Small intestine (tissue), 7 donors: ENCODE results near the gene BMP8A. TPM values are rescaled to one million over a fixed set of nuclear protein-coding genes. Genes with fewer than 3 reads are reported as not detected.
"Not testable (repeated sequence)": the region's sequence is repeated elsewhere in the genome, so short reads cannot be mapped to it uniquely, and the experiment has no call there.

Source experiments
- DNase-seq, 2 donors: peaks; one replicate each; pipeline versions ENCODE4 v3.0.0 to v3.0.0-alpha.2; 2013
- FAIRE-seq: peaks from 2 replicates; lab custom pipeline; 2012; peaks lifted over from hg19 to GRCh38; lab: Jason Lieb, UNC
- H3K27ac ChIP-seq, 3 donors: one replicate each; pipeline ENCODE4 v1.5.1; 2013; ENCODE audit warnings: low read length in 2 of 3, mild to moderate bottlenecking in 2 of 3, control low read depth in 1 of 3, inconsistent platforms in 1 of 3, low read depth in 1 of 3, moderate library complexity in 1 of 3
- H3K27me3 ChIP-seq, 3 donors: one replicate each; pipeline ENCODE4 v1.6.1; 2013; ENCODE audit warnings: low read length in 3 of 3, inconsistent platforms in 1 of 3; ENCODE audit not compliant: control insufficient read depth in 3 of 3, insufficient read depth in 3 of 3
- H3K36me3 ChIP-seq, 3 donors: one replicate each; pipeline ENCODE4 v1.6.1; 2013; ENCODE audit warnings: low read length in 3 of 3, inconsistent platforms in 1 of 3, low read depth in 1 of 3, mild to moderate bottlenecking in 1 of 3, moderate library complexity in 1 of 3; ENCODE audit not compliant: control insufficient read depth in 3 of 3, insufficient read depth in 2 of 3
- H3K4me1 ChIP-seq, 3 donors: one replicate each; pipeline ENCODE4 v1.6.1; 2013; ENCODE audit warnings: low read length in 2 of 3, inconsistent platforms in 1 of 3, low read depth in 1 of 3, mild to moderate bottlenecking in 1 of 3, moderate library complexity in 1 of 3; ENCODE audit not compliant: control insufficient read depth in 3 of 3, insufficient read depth in 2 of 3
- H3K4me3 ChIP-seq, 3 donors: one replicate each; pipeline ENCODE4 v1.5.1; 2013; ENCODE audit warnings: low read length in 3 of 3, control low read depth in 1 of 3, inconsistent platforms in 1 of 3, low read depth in 1 of 3, mild to moderate bottlenecking in 1 of 3, moderate library complexity in 1 of 3
- H3K9me3 ChIP-seq, 2 donors: one replicate each; pipeline ENCODE4 v1.6.1; 2013; ENCODE audit warnings: low read depth in 1 of 2, low read length in 1 of 2; ENCODE audit not compliant: control insufficient read depth in 2 of 2, insufficient read depth in 1 of 2
- WGBS, 3 donors: extraction: QIAGEN DNeasy Blood & Tissue Kit; methylation state at CpG; one replicate each; pipeline ENCODE4 v1.1.7; 2013; 5-methylcytosine and 5-hydroxymethylcytosine counted together
- polyA plus RNA-seq, 4 donors: library from polyadenylated mRNA; stranded (reverse) in 3 of 4; unstranded in 1 of 4; fragments of 200-250 nt in 3 of 4; fragments of 120-200 nt in 1 of 4; gene quantifications; one replicate each; pipeline versions ENCODE4 v1.2.1 to v1.2.3, GENCODE V29; 2013
- donor health status: healthy with polysubstance abuse.
- donor health status: control.
- donor health status: control.
- donor health status: Bipolar disorder and iron deficiency.
- donor health status: healthy.

Gene BMP8A
- polyA plus RNA-seq, 4 donors = 0.37 to 0.66 (median 0.45) TPM; not detected in 1

DNA sequence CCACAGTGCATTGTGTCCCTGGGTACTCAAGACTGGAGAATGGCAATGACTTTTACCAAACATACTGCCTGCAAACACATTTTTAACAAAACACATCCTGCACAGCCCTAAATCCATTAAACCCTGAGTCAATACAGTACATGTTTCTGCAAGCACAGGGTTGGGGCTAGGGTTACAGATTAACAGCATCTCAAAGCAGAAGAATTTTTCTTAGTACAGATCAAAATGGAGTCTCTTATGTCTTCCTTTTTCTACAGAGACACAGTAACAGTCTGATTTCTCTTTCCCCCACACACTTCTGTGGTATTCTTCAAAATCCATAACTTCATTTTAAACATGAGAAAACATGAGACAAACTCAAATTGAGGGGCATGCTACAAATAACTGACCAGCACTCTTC is 13.9 kb downstream of the BMP8A start:
- H3K4me1 ChIP-seq = no peaks in the 10 kb centered on the region
- H3K27ac ChIP-seq = no peak overlapping the region
- no peak overlapping the region for H3K4me3 ChIP-seq
- no peak for FAIRE-seq
- no peaks in the 10 kb centered on the region for H3K36me3 ChIP-seq
- no peak for DNase-seq
- H3K27me3 ChIP-seq = no peaks in the 10 kb centered on the region
- peaks cover 0 to 3% of the 10 kb centered on the region in 2 donors for H3K9me3 ChIP-seq

DNA sequence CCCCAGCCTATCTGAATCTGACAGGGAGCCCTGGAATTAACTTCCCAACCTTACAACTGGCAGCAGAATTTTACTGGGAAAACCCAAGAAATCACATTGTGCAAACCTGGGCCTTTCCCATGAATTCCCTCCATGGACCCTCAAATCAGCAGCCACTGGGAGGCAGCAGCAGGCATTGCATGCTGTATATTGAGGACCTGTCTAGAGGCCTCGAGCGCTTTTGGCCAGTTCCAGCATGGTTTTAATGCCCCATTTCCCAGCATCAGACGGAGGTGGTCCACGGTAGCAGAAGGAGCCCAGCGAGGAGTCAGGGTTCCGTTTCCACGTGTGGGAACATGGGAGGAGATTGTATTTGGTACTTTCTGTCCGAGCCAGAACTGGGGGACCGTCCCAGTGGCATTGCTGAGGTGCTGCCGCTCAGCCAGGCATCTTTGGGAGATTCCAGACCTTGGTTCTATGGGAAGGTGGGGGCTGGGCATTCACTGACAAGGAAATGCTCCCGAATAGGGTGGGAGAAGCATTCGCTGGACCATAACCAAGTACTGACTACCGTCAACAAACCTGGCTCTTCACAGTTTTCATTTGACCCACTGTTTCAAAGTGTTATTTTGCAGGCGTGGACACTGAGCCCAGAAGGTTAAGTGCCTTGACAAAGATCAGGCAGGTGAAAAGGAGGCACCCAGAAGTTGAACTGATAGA is 15.9 kb downstream of the BMP8A start:
- DNase-seq (no peak), FAIRE-seq (no peak)
- peaks cover 0 to 2% of the 10 kb centered on the region in 2 donors for H3K9me3 ChIP-seq
- no peak overlapping the region for H3K27ac ChIP-seq
- no peak overlapping the region for H3K4me3 ChIP-seq
- WGBS, 3 donors = 82 to 86% (median 85%) methylated on average over 14 of the region's 14 CpGs
- no peaks in the 10 kb centered on the region for H3K36me3 ChIP-seq
- H3K4me1 ChIP-seq = no peaks in the 10 kb centered on the region
- H3K27me3 ChIP-seq = no peaks in the 10 kb centered on the region

DNA sequence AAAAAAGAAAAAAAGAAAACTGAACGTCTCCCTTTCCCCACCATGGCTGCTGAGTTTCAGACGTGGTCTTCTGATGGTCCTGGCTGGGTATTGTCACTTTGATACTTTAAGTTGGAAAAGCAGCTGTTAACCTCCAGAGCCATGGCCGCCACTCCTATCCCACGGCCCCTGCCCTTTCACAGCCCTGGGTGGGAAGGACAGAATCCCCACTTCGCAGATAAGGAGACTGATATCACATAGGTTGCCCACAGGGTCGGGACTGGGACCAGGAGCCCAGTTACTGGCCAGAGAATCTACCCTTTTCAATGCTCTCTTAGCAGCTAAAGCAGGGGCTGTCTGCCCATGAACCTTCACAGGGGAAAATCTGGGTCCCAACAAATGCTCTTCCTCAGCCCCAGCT is 16.8 kb downstream of the BMP8A start:
- FAIRE-seq (no peak), DNase-seq (no peak)
- Histone ChIP-seq H3K4me1 (no peaks in the 10 kb centered on the region), H3K27me3 (no peaks in the 10 kb centered on the region), H3K27ac (no peak overlapping the region), H3K9me3 (no peaks in the 10 kb centered on the region), H3K4me3 (no peak overlapping the region), H3K36me3 (no peaks in the 10 kb centered on the region)
- WGBS, 3 donors = 60 to 86% (median 79%) methylated on average over 6 of the region's 6 CpGs

DNA sequence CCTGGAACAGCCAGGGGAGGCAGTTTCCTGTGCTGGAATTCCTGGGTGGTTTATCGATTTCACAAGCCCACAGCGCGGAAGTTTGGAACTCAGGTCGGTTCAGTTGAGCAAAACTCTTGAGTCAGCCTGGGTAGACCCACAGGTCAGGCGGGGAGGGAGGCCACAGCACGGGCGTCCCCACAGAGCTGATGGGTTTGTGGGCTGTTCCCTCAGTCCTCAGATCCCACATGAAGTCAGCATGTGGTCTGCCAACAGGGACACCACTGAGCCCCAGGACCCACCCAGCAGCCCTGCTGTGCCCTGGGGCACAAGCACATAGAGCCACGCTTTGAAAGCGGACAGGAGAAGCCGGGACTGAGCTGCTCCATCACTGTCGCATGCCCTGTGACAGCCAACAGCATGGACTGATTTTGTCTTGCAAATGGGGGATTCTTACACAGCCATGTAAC is 17.4 kb downstream of the BMP8A start:
- Histone ChIP-seq H3K4me3 (no peak overlapping the region), H3K36me3 (no peaks in the 10 kb centered on the region), H3K4me1 (no peaks in the 10 kb centered on the region), H3K27me3 (no peaks in the 10 kb centered on the region), H3K27ac (peak overlapping the region in 1 of 3 donors; percentile 33), H3K9me3 (no peaks in the 10 kb centered on the region)
- no peak for FAIRE-seq
- no peak for DNase-seq
- 76 to 85% (median 78%) methylated on average over 11 of the region's 11 CpGs for WGBS, 3 donors

DNA sequence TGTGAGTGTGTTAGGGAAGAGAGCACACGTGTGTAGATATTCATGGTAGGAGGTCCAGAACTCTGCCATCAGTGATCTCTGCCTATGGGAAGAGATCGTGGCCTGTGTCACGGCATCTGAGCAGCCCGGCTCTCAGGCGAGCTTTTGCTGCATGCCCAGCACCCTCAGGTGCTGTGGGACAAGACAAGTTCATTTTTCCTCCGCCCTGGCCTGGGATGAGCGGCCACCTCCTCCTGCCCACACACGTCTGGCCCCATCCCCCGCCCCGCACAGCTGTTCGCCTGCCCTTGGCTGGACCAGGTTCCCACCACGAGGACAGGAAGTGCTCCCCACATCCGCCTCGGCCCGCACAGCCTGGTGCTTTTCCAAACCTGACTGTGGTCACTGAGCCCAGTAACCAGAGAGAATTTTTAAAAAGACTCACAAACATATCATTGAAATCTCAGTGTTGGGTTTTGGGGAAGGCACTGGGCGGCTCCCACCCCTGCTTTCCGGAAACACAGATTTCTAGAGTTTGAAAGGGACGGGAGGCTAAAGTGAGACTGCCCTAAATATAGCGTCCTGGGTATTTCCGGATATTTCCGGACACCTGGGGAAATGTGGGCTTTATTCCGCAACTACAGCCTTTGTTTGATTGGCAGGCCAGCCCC is 18.0 kb downstream of the BMP8A start:
- DNase-seq (no peak), FAIRE-seq (no peak)
- H3K9me3 ChIP-seq = no peaks in the 10 kb centered on the region
- H3K4me3 ChIP-seq = no peak overlapping the region
- no peaks in the 10 kb centered on the region for H3K27me3 ChIP-seq
- no peaks in the 10 kb centered on the region for H3K36me3 ChIP-seq
- no peaks in the 10 kb centered on the region for H3K4me1 ChIP-seq
- peak overlapping the region in 1 of 3 donors; percentile 33 for H3K27ac ChIP-seq
- WGBS, 3 donors = 57 to 72% (median 58%) methylated on average over 21 to 22 of the region's 22 CpGs

DNA sequence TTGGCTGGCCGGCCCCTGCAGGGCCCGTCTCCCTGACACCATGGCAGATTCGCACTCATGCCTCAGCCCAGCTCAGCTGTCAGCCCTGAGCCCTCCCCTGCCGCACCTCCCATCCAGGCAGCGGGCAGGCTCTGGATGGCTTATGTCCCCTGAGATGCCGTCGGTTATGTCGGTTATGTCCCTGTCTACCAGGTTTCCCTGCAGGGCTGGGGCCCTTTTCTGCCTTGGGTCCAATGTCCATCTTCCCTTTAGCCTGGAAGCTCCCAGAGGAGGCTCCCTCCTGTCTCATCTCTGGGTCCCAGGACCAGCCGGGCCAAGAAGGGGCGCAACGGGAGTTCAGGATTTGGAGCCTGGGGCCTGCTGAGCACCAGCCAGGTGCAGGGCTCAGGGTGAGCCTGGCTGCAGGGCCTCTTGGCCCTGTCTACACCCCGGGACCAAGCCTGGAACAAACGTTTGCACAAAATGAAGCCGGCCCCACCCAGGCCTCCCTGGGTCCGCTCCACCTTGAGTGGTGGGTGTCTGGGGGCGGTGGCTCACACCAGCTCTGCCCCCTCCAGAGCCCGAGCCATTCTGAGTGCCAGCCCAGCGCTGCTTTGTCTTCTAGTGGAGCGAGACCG is 19.2 kb downstream of the BMP8A start:
- peak in 1 of 2 donors; percentile 46 for DNase-seq
- WGBS, 3 donors = 60 to 82% (median 73%) methylated on average over 14 to 16 of the region's 20 CpGs

DNA sequence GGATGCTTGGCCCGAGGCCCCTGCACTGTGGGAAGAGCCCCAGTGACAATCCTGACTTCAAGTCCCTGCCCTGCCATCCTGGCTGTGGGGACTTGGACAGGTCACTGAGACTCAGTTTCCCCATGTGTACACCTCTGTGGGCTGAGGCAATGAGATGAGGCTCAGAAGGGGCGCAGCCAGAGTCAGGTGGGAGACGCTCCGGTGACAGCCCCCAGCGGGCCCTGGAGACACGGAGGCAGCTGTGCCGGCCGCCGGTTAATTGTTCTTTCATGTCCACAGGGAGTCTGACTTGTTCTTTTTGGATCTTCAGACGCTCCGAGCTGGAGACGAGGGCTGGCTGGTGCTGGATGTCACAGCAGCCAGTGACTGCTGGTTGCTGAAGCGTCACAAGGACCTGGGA is 20.0 kb downstream of the BMP8A start:
- 88 to 93% (median 91%) methylated on average over 8 of the region's 13 CpGs for WGBS, 3 donors
- not testable (repeated sequence) for H3K27ac ChIP-seq, FAIRE-seq, H3K9me3 ChIP-seq, DNase-seq, H3K4me3 ChIP-seq, H3K36me3 ChIP-seq, H3K4me1 ChIP-seq, H3K27me3 ChIP-seq

More for the DNA sequence above, 19.2 kb downstream of the BMP8A start:
- H3K27me3 ChIP-seq, H3K27ac ChIP-seq, H3K4me3 ChIP-seq, H3K9me3 ChIP-seq, H3K36me3 ChIP-seq, FAIRE-seq, H3K4me1 ChIP-seq: not testable (repeated sequence)

DNA sequence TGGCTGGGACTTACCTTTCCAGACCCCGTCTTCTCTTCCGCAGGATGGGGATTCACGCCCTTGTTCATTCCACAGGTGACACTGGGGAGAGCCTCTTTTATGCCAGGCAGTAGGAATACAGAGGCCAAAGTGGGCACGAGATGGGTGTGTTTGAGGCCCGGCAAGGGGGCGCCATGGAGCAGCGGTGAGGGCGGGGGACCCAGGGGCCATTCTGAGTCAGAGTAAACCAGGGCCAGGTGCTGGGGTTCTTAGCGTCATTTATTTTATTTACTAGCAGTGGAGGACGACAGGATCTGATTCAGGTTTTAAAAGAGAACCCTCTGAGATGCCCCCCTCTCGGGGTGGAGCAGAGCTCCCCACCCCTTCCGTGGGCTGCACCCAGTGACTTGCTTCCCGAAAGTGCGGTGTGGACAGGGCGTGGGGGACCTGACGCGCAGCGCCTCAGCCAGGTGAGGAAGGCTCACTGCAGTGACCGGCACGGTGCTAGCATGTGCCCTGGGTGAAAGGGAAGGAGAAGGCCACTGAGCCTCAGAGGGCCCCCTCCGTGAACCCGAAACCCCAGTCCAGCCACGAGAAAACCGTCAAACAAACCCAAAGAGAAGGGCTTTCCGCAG is 20.9 kb downstream of the BMP8A start:
- not testable (repeated sequence) for H3K4me3 ChIP-seq, H3K27ac ChIP-seq, H3K36me3 ChIP-seq, H3K27me3 ChIP-seq, DNase-seq, H3K9me3 ChIP-seq, FAIRE-seq, H3K4me1 ChIP-seq
- WGBS, 3 donors = 59 to 74% (median 61%) methylated on average over 5 to 7 of the region's 25 CpGs
